HG02588 (cell line): Measurements from ENCODE around the gene IRGC.
"Not testable (repeated sequence)": the region's sequence is repeated elsewhere in the genome, so short reads cannot be mapped to it uniquely, and the experiment has no call there.

Experiments used
- ATAC-seq: cut with Tn5 transposase; IDR thresholded peaks from one replicate; pipeline ENCODE4 v1.9.1; 2021; ENCODE audit warnings: mild to moderate bottlenecking, moderate library complexity; ENCODE audit not compliant: unreplicated experiment

Gene IRGC

DNA sequence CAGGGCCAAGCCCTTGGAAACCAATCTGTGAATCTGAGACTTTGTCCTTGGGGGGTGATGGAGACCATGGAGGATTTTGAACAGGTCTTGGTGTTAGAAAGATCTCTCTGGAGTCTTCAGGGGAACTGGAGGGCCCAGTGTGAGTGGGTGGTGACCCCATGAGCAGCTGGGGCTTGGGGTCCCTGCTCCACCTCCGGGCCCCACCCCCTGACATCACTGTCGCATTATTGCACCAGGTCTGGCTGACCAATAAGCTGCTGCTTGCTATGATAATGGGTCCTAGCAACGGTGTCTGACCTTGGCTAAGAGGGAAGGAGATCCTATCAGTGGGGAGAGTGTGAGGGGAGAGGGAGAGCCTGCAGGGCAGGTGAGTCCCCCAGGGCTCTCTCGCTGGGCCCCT lies at the start of gene IRGC:
Gene IRGC, plus strand, starts transcription at position 301 of the 400 bp plus-strand sequence. CDS start 2,483 bp downstream, outside the sequence.
- ATAC-seq = no peak

GRCh38 chr19:43667126-43667875 lies 48.6 kb upstream of the IRGC start:
- no peak for ATAC-seq

GRCh38 chr19:43667876-43668405 lies 47.9 kb upstream of the IRGC start:
- ATAC-seq = no peak

DNA sequence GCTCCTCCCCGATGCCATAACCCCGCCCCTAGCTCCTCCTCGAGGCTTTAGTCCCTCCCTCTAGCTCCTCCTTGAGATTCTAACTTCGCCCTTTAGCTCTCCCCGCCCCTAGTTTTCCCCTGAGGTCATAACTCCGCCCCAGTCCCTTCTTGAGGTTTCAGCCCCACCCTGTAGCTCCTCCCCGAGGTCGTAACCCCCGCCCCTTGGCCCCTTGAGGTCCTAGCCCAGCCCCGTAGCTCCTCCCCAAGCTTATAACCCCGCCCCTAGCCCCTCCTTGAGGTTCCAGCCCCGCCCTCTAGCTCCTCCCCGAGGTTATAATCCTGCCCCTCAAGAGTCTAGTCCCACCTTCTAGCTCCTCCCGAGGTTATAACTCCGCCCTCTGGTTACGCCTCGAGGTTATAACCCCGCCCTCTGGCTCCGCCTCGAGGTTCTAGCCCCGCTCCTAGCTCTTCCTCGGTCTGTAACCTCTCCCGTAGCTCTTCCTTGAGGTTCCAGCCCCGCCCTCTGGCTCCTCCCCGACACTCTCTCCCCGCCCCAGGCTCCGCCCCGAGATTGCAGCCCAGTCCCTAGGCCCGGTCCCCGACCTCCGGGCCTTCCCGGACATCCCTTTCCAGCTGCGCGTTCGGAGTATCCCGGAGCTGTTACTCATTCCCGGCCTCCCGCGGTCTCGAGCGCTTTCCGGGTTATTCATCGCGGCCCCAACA lies 47.3 kb upstream of the IRGC start:
- ATAC-seq = peak; percentile 88

DNA sequence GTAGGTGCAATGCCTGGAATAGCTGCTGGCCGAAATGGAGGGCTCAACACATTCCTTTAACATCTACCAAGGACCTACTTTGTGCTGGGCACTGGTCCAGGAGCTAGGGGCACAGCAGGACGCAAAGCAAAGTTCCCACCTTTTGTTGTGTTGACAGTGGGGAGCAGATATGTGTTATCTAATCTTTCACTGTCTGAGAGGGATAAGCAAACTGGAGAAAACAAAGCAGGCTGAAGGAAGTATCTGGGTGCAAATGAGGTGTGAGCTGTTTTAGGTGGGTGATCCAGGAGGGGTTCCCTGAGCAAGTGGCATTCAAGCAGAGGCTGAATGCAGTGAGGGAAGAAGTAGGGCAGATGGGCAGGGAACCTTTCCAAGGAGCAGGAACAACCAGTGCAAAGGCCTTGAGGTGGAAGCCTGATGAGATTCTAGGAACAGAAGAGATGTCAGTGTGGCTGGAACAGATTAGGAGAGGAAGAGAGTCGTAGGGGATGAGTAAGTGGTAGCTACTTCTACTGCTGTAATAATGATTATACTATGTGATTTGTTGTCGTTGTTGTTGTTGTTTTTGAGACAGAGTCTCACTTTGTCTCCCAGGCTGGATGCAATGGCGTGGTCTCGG lies 43.7 kb upstream of the IRGC start:
- ATAC-seq = no peak

DNA sequence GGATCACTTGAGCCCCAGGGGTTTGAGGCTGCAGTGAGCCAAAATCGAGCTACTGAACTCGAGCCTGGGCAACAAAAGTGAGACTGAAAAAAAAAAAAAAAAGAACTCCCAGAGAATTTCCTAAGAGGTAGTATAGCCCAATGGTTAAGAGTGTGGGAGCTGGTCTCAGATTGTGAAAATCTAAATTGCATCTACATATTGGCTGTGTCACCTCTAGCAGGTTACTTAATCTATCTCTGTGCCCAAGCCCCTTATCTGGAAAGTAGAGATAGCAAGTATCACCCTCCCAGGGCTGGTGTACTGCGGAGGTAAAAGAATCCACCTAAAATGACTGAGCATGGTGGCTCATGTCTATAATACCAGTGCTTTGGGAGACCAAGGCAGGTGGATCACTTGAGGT lies 42.2 kb upstream of the IRGC start:
- ATAC-seq = no peak

- no peak for ATAC-seq
These were observed 41.7 kb upstream of the IRGC start for GRCh38 chr19:43674183-43674582.

- ATAC-seq = no peak
These were observed 41.3 kb upstream of the IRGC start for GRCh38 chr19:43674596-43674995.

DNA sequence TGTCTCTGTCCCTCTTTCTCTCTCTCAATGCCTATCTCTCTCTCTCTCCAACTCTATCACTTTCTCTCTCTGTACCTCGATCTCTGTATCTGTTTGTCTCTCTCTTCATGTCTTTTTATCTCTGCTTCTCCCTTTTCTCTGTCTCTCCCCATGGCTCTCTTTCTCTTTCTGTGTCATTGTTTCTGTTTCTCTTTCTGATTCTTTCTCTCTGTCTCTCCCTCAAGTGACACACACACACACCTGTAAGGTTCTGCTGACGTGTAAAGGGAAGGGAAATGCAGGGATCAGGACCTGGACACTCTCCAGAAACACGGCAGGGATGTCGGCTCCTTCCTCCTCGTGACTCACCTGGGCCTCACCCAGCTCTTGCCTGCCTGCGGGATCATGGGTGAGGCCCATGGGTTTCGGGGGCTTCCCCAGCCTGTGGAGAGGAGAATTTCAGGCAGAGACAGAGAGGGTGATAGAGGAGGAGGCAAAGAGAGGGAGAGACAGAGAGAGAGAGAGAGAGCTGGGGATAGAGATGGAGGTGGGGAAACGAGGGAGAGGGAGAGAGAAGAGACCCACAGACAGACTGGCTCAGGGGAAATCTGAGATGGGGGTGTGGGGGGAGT lies 40.5 kb upstream of the IRGC start:
- no peak for ATAC-seq

- ATAC-seq = no peak
These were observed 40.0 kb upstream of the IRGC start for GRCh38 chr19:43675906-43676305.

- ATAC-seq = no peak
These were observed 37.2 kb upstream of the IRGC start for GRCh38 chr19:43678512-43679261.

GRCh38 chr19:43681821-43682220 lies 34.1 kb upstream of the IRGC start:
- no peak for ATAC-seq

- ATAC-seq = not testable (repeated sequence)
These were observed 33.6 kb upstream of the IRGC start for GRCh38 chr19:43682269-43682668.

DNA sequence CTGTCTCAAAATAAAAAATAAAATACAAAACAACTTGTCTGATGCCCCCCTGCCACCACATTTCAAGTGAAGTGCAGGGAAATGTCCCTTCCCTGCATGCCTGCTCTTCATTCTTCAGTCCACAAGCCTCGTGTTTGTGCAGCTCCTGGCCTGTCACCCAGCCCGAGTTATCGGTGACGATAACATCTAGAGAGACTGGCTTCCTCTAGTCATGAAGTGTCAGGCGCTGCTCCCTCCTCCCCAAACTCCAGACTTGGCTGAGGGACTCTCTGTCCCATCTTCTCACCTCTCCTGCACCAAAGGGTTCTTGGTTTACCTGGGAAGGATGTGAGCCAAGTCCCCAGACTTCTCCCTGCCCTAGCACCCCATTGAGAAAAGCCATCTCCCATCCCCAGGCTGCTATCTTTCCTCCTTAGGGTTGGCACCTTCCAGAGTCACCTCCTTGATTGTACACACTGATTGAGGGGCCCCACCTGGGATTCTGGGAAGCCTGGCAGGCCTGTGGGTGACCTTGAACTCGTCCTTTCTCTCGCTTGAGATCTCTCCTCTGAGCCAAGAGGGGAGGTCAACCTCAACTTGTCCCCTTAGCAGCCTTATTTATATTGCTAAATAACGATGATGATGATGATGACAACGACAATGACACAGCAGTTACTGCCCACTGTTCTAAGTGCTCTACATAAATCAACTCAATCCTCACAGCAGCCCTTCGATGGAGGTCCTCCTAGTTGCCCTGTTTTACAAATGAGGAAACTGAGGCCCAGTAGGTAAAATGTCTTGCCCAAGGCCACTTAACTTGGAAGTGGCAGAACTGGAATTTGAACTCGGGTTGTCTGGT lies 32.8 kb upstream of the IRGC start:
- ATAC-seq = no peak

- ATAC-seq = no peak
These were observed 32.0 kb upstream of the IRGC start for GRCh38 chr19:43683905-43684304.

GRCh38 chr19:43684326-43684725 lies 31.6 kb upstream of the IRGC start:
- ATAC-seq = no peak

DNA sequence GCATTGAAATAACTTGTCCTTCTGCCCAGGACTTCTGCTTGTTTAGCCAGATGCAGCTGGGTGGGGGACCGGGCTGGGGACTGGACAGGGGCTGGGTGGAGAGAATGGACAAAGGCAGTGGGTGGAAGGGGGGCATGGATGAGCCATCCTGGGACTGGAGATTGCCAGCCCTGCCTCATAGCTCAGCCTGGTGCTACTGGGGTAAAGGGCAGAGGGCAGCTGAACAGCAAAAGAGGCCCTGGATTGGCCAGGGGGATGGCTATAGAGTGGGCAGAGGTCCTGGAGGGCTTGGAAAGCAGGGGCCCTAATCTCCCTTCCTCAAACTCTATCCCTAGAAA lies 28.2 kb upstream of the IRGC start:
- ATAC-seq = no peak

DNA sequence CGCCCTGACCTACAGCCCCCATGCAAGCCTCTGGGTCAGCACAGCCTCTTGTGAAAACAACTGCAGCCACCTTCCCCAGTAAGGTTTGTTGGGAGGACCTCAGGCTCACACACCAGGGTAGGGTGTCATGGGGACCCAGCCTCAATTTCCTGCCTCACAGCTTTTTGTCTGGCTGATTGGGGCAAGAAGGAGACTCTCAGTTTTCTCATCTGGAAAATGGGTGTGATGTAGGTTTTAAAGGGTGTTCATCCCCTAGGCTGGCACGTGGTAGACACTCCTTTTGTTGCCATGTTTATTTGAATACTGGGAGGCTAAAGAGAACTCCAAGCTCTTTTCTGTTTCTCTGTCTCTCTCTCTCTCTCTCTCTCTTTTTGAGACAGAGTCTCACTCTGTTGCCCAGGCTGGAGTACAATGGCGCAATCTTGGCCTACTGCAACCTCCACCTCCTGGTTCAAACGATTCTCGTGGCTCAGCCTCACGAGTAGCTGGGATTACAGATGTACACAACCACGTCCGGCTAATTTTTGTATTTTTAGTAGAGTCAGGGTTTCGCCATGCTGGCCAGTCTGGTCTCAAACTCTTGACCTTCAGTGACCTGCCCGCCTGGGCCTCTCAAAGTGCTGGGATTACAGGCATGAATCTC lies 27.7 kb upstream of the IRGC start:
- no peak for ATAC-seq

- ATAC-seq = no peak
These were observed 25.4 kb upstream of the IRGC start for GRCh38 chr19:43690444-43690843.
